Astrocyte of the cerebellum (primary cell): ENCODE measurements around the gene GLIS1.

Experiments
- DNase-seq: peaks from one replicate; pipeline ENCODE4 v3.0.0-alpha.2; 2011; ENCODE audit warnings: low read depth
- H3K4me3 ChIP-seq: 2 replicates; pipeline ENCODE4 v1.5.1; 2011; ENCODE audit warnings: mild to moderate bottlenecking, low read depth, low read length, moderate library complexity
- in situ Hi-C: cut with HindIII; loops from 2 replicates; pipeline ENCODE4 v1.10.0; 2017; ENCODE audit warnings: low sequenced_read_pairs
- TF ChIP-seq, protein P1 (sequence below): IDR thresholded peaks from 2 replicates; pipeline ENCODE4 v1.5.1; 2012; ENCODE audit warnings: low read length, low read depth, moderate library complexity, mild to moderate bottlenecking; ENCODE audit errors: missing control alignments

GLIS1 gene

DNA sequence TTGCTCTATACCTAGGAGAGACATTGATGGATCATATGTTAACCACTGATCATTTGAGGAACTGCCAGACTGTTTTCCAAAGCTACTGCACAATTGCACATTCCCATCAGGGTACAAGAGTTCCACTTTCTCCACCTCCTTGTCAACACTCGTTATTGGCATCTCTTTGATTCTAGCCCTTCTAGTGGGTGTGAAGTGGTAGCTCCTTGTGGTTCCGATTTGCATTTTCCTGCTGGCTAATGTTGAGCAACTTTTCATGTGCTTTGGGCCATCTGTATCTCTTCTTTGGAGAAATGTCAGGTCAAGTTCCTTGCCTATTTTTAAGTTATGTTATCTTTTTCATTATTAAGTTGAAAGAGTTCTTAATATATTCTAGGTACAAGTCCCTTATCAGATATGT lies 189.7 kb downstream of the GLIS1 start:
- DNase-seq: no peak
- in situ Hi-C loops: no loop called here
- no peak overlapping the region for H3K4me3 ChIP-seq
- TF ChIP-seq, protein P1, sequence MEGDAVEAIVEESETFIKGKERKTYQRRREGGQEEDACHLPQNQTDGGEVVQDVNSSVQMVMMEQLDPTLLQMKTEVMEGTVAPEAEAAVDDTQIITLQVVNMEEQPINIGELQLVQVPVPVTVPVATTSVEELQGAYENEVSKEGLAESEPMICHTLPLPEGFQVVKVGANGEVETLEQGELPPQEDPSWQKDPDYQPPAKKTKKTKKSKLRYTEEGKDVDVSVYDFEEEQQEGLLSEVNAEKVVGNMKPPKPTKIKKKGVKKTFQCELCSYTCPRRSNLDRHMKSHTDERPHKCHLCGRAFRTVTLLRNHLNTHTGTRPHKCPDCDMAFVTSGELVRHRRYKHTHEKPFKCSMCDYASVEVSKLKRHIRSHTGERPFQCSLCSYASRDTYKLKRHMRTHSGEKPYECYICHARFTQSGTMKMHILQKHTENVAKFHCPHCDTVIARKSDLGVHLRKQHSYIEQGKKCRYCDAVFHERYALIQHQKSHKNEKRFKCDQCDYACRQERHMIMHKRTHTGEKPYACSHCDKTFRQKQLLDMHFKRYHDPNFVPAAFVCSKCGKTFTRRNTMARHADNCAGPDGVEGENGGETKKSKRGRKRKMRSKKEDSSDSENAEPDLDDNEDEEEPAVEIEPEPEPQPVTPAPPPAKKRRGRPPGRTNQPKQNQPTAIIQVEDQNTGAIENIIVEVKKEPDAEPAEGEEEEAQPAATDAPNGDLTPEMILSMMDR: no peak

- no peak for DNase-seq
- TF ChIP-seq, protein P1: no peak
- in situ Hi-C loops: no loop called here
- no peak overlapping the region for H3K4me3 ChIP-seq
These were observed 190.9 kb downstream of the GLIS1 start for GRCh38 chr1:53548031-53548491.

DNA sequence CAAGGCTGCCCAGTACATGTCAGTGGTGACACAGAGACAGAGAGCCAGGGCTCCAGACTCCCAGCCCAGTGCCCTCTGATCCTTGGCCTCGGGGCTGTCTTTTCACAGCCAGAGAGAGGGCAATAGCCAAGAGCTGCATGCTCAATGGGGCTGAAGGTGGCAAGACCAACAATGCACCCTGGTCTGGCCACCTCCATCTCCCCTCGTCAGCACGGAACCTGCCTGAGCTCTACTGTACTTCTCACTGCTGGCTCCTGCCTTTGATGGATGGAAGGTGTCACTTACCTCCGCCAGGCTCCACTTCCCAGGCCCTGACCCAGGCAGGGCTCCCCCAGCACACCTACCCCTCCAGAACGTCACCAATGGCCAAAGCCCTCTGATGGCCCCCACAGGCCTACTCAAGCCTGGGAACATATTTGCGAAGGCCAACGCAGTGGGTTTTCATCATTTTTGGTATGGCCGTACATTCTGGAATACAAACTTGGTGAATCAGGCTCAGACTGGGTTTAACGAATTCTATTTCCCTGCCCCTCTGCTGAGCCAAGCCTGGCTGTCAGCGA lies 191.7 kb downstream of the GLIS1 start:
- DNase-seq: no peak
- in situ Hi-C loops: no loop called here
- TF ChIP-seq, protein P1: no peak
- H3K4me3 ChIP-seq: no peak overlapping the region

DNA sequence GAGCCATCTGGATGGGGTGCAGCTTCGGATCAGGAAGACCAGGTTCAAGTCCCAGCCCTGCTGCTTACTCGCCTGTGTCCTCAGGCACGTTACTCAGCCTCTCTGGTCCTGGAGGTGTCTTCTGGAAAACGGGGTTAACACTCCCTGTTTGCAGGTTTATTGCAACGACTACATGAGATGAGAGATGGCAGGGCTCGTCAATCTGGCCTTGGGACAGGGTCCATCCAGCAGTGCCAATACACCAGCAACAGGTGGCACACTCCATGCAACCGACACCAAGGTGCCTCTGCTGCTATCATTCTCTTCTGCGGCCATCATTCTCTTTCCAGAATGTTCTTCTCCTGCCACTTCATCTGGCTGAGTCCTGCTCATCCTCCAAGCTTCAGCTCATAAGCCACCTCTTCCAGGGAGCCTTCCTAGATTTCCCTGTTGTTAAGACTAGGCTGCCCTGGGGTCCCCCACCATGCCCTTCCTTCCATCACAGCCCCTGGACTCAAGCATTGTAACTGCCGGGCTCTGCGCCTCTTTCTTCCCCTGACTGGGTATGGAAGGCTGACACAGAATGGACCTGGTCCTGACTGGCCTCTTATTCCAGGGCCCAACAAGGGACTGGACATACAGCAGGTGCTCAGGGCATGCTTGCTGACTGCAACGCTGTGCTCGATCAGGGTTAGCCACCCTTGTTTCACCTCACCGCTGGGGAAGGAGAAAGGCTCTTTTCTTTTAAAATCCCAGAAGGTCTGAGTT lies 192.4 kb downstream of the GLIS1 start:
- no peak for DNase-seq
- no peak overlapping the region for H3K4me3 ChIP-seq
- in situ Hi-C loops: no loop called here
- TF ChIP-seq, protein P1: no peak

GRCh38 chr1:53545663-53546408 lies 193.1 kb downstream of the GLIS1 start:
- in situ Hi-C loops: no loop called here
- TF ChIP-seq, protein P1: no peak
- no peak overlapping the region for H3K4me3 ChIP-seq
- DNase-seq: no peak

GRCh38 chr1:53544728-53545515 lies 194.0 kb downstream of the GLIS1 start:
- H3K4me3 ChIP-seq: no peak overlapping the region
- TF ChIP-seq, protein P1: no peak
- in situ Hi-C loops: no loop called here
- DNase-seq: no peak
